Glutamatergic neuron (in vitro differentiated cells): Measurements from ENCODE around the gene LAMA3. TPM values are rescaled to one million over a fixed set of nuclear protein-coding genes. Genes with fewer than 3 reads are reported as not detected.

Experiments
- DNase-seq: peaks from one replicate; pipeline ENCODE4 v3.0.0; 2022
- H3K27ac Mint-ChIP-seq: one replicate; pipeline ENCODE4 v1.8.0; 2020; ENCODE audit warnings: mild to moderate bottlenecking, mixed read lengths, inconsistent platforms; ENCODE audit not compliant: unreplicated experiment
- H3K27me3 Mint-ChIP-seq: one replicate; pipeline ENCODE4 v1.8.0; 2020; ENCODE audit warnings: mild to moderate bottlenecking, moderate library complexity, mixed read lengths, inconsistent platforms; ENCODE audit not compliant: unreplicated experiment
- H3K36me3 Mint-ChIP-seq: one replicate; pipeline ENCODE4 v1.8.0; 2020; ENCODE audit warnings: mild to moderate bottlenecking, mixed read lengths, inconsistent platforms; ENCODE audit not compliant: unreplicated experiment
- H3K4me1 Mint-ChIP-seq: one replicate; pipeline ENCODE4 v1.8.0; 2020; ENCODE audit warnings: mild to moderate bottlenecking, low read depth, mixed read lengths, inconsistent platforms; ENCODE audit not compliant: unreplicated experiment
- H3K4me3 Mint-ChIP-seq: one replicate; pipeline ENCODE4 v1.8.0; 2020; ENCODE audit warnings: mild to moderate bottlenecking, mixed read lengths, inconsistent platforms; ENCODE audit not compliant: unreplicated experiment
- H3K9me3 Mint-ChIP-seq: one replicate; pipeline ENCODE4 v1.8.0; 2020; ENCODE audit warnings: mild to moderate bottlenecking, moderate library complexity, mixed read lengths, inconsistent platforms; ENCODE audit not compliant: unreplicated experiment
- total RNA-seq: library from RNA; stranded (reverse); fragmentation: NEBNext Ultra II Directional; extraction: Animal tissue kit (Norgen Biotek cat#: 25700); gene quantifications from one replicate; pipeline ENCODE4 v1.2.1, GENCODE V29; 2021; ENCODE audit not compliant: unreplicated experiment
- TF ChIP-seq, protein P1 (sequence below): fragments of 200-600 bp; sonication (generic); IDR thresholded peaks from one replicate; pipeline ENCODE4 v1.5.0; 2021; ENCODE audit not compliant: partially characterized antibody, unreplicated experiment

The LAMA3 gene
- total RNA-seq, 1 donor from 2014 or later = 2.1 TPM

DNA sequence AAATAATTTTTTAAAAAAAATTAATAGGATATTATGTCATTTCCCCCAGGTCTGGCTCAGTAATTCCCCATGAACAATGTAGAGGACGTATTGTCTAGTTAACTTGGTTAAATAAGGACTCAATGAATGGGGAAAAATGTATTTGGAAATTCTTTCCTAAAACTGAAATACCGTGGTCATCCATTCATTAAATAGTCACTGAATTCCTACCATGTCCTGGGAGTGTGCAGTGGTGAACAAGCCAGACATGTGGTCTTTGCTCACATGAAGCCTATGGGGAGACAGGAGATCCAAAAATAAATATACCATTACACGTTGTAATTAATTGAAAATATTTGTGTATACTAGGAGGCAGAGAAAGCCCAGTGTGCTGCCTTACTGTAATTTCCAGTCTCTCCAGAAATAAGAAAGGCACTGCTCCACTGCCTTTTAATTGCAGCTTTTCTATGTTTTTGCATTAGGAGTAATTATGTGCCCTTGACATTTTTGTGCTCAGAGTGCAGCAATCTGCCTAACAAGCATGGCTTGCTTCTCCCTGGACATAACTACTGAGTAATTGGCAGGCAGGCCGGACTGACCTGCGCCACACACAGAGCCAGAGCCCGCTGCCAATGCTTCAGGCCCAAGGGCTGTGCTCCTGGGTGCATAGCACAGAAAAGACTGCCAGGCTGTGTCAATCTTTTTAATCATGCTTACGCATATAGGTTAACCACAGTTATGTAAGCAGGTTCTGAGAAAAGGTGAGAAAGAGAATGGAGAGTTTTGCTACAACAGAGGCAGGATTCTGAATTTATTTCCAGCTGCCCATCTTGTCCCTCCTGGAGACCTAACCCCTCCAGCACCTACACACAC lies 303.1 kb downstream of the LAMA3 start:
- Mint-ChIP-seq H3K4me1 (peaks cover 18% of the 10 kb centered on the region), H3K27ac (peak overlapping the region; percentile 48), H3K9me3 (no peaks in the 10 kb centered on the region), H3K36me3 (no peaks in the 10 kb centered on the region), H3K27me3 (no peaks in the 10 kb centered on the region), H3K4me3 (no peak overlapping the region)
- TF ChIP-seq, protein P1, sequence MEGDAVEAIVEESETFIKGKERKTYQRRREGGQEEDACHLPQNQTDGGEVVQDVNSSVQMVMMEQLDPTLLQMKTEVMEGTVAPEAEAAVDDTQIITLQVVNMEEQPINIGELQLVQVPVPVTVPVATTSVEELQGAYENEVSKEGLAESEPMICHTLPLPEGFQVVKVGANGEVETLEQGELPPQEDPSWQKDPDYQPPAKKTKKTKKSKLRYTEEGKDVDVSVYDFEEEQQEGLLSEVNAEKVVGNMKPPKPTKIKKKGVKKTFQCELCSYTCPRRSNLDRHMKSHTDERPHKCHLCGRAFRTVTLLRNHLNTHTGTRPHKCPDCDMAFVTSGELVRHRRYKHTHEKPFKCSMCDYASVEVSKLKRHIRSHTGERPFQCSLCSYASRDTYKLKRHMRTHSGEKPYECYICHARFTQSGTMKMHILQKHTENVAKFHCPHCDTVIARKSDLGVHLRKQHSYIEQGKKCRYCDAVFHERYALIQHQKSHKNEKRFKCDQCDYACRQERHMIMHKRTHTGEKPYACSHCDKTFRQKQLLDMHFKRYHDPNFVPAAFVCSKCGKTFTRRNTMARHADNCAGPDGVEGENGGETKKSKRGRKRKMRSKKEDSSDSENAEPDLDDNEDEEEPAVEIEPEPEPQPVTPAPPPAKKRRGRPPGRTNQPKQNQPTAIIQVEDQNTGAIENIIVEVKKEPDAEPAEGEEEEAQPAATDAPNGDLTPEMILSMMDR = no peak
- DNase-seq = no peak

DNA sequence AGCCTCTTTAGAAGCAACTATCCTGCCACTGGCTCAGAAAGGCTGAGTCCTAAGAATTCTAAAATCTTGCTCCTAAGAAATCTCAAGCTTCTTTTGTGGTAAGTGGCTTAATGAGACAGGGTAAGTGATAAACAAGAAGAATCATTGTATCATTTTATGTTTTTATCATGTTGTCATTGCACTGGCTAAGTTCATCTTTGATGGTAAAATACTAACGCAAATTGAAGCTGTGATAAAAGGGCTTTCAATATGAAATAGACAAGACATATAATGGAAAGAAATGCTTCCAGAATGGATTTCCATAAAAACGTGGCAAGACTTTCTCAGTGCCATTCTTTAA lies 303.7 kb downstream of the LAMA3 start:
- Mint-ChIP-seq H3K4me3 (no peak overlapping the region), H3K36me3 (no peaks in the 10 kb centered on the region), H3K27ac (no peak overlapping the region), H3K27me3 (no peaks in the 10 kb centered on the region), H3K4me1 (peaks cover 18% of the 10 kb centered on the region), H3K9me3 (no peaks in the 10 kb centered on the region)
- no peak for DNase-seq
- TF ChIP-seq, protein P1 = no peak

DNA sequence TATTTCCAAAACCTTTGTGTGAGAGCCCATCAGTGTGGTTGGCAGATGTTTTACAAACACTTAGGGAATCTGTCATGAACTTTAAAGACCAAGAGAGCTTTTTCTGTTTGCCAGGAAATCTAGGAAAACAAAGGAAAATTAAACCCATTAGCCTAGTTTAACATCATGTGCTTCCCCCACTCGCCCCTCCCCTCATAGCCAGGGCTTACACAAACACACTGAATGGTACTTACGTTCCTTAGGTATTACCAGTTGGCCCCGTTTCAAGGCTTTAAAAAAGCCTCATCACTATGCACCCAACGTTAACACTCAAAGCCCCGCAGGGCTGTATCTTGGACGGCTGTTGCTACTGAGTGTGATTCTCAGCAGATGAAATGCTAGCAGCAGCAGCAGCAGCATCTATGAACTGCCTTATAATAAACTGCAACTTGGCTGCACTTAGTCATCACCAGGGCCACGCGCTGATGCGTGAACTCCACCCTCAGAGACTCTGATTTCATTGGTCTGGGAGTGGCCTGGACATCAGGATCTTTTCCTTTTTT lies 305.2 kb downstream of the LAMA3 start:
- H3K4me3 Mint-ChIP-seq = peak overlapping the region; percentile 13

DNA sequence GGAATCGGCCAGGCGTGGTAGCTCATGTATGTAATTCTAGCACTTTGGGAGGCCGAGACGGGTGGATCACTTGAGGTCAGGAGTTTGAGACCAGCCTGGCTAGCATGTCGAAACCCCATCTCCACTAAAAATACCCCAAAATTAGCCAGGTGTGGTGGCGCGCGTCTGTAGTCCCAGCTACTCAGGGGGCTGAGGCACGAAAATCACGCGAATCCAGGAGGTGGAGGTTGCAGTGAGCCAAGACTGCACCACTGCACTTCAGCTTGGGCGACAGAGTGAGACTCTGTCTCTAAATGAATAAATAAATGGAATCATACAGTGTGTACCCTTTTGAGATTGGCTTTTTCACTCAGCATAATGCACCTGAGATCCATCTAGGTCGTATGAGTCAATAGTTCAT lies 305.9 kb downstream of the LAMA3 start:
- TF ChIP-seq, protein P1 = no peak
- DNase-seq = no peak
- H3K27ac Mint-ChIP-seq = no peak overlapping the region
- peaks cover 19% of the 10 kb centered on the region for H3K4me1 Mint-ChIP-seq
- H3K9me3 Mint-ChIP-seq = no peaks in the 10 kb centered on the region
- H3K27me3 Mint-ChIP-seq = no peaks in the 10 kb centered on the region
- H3K36me3 Mint-ChIP-seq = no peaks in the 10 kb centered on the region
- no peak overlapping the region for H3K4me3 Mint-ChIP-seq

More for the DNA sequence above, 305.2 kb downstream of the LAMA3 start:
- DNase-seq = no peak
- Mint-ChIP-seq H3K4me1 (peaks cover 19% of the 10 kb centered on the region), H3K27ac (peak overlapping the region; percentile 83), H3K9me3 (no peaks in the 10 kb centered on the region), H3K36me3 (no peaks in the 10 kb centered on the region), H3K27me3 (no peaks in the 10 kb centered on the region)
- TF ChIP-seq, protein P1 = no peak

DNA sequence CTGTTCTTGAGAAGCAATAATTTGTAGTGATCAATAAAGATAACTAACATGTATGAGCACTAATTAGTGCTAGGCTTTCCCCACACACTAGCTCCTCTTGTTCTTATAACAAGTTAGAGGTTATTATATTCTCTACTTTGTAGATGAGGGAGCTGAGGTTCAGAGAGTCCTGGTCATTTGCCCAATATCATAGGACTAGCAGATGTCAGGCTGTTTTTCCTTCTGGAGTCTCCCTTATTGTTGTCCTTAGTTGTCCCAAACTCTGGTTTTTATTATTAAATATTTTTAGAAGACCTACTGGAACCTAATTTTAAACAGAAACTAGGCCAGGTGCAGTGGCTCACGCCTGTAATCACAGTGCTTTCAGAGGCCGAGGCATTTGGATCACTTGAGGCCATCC lies 308.8 kb downstream of the LAMA3 start:
- DNase-seq = no peak
- Mint-ChIP-seq H3K9me3 (peaks cover 2% of the 10 kb centered on the region), H3K27me3 (no peaks in the 10 kb centered on the region), H3K4me3 (no peak overlapping the region), H3K36me3 (no peaks in the 10 kb centered on the region), H3K27ac (no peak overlapping the region), H3K4me1 (peaks cover 13% of the 10 kb centered on the region)
- TF ChIP-seq, protein P1 = no peak
